DND-41 (cell line): Measurements from ENCODE around the gene C2CD2.

Experiments
- ATAC-seq: fragments of 200-7000 bp; cut with Tn5 transposase; 3 replicates; pipeline ENCODE4 v1.9.1; 2021; ENCODE audit warnings: low read depth; ENCODE audit not compliant: insufficient read depth
- DNase-seq: peaks from one replicate; pipeline ENCODE4 v3.0.0-alpha.2; 2020
- H2AFZ ChIP-seq: 2 replicates; pipeline ENCODE4 v1.6.0; 2012; ENCODE audit warnings: low read depth, low read length
- H3K27ac ChIP-seq: 2 replicates; pipeline ENCODE4 v1.5.1; 2012; ENCODE audit warnings: low read length, inconsistent platforms
- H3K27me3 ChIP-seq: fragments of 200-600 bp; sonication (generic); 2 replicates; pipeline ENCODE4 v1.6.0; 2012; ENCODE audit warnings: low read length, mild to moderate bottlenecking, inconsistent platforms; ENCODE audit not compliant: insufficient read depth, poor library complexity
- H3K36me3 ChIP-seq: 2 replicates; pipeline ENCODE4 v1.5.1; 2012; ENCODE audit warnings: low read length, inconsistent platforms; ENCODE audit not compliant: insufficient read depth
- H3K4me1 ChIP-seq: 2 replicates; pipeline ENCODE4 v1.5.1; 2012; ENCODE audit warnings: mild to moderate bottlenecking, low read length; ENCODE audit not compliant: insufficient read depth
- H3K4me2 ChIP-seq: 2 replicates; pipeline ENCODE4 v1.6.0; 2012; ENCODE audit warnings: mild to moderate bottlenecking, moderate library complexity, low read length, inconsistent platforms; ENCODE audit not compliant: insufficient read depth
- H3K4me3 ChIP-seq, 2 experiments: fragments of 200-600 bp in 1 of 2; shearing (Covaris generic) in 1 of 2; 2 replicates each; pipeline ENCODE4 v1.5.1; 2012 to 2016; ENCODE audit warnings: inconsistent platforms in 2 of 2, low read length in 2 of 2, mild to moderate bottlenecking in 2 of 2, low read depth in 1 of 2, moderate library complexity in 1 of 2
- H3K79me2 ChIP-seq: 2 replicates; pipeline ENCODE4 v1.6.0; 2012; ENCODE audit warnings: low read length, inconsistent platforms; ENCODE audit not compliant: insufficient read depth
- H3K9ac ChIP-seq: 2 replicates; pipeline ENCODE4 v1.6.0; 2012; ENCODE audit warnings: low read depth, mild to moderate bottlenecking, inconsistent platforms, low read length, moderate library complexity
- H3K9me3 ChIP-seq: 2 replicates; pipeline ENCODE4 v1.5.1; 2012; ENCODE audit warnings: low read length, moderate library complexity, mild to moderate bottlenecking, inconsistent platforms; ENCODE audit not compliant: insufficient read depth, severe bottlenecking
- H4K20me1 ChIP-seq: 2 replicates; pipeline ENCODE4 v1.6.0; 2012; ENCODE audit warnings: low read length; ENCODE audit not compliant: insufficient read depth
- EZH2 ChIP-seq: IDR thresholded peaks from 3 replicates; pipeline ENCODE4 v1.6.1; 2012; ENCODE audit warnings: borderline replicate concordance, low read depth, mild to moderate bottlenecking, moderate library complexity, low read length, inconsistent platforms; ENCODE audit not compliant: severe bottlenecking
- TF ChIP-seq, protein P1 (sequence below): IDR thresholded peaks from 2 replicates; pipeline ENCODE4 v1.5.1; 2012; ENCODE audit warnings: borderline replicate concordance, low read length, moderate library complexity, mild to moderate bottlenecking; ENCODE audit not compliant: poor library complexity, severe bottlenecking; ENCODE audit errors: extremely low read depth

C2CD2 gene

GRCh38 chr21:41856572-41856971 is 97.2 kb downstream of the C2CD2 start:
- H3K4me1 ChIP-seq: no peaks in the 10 kb centered on the region
- no peak overlapping the region for H2AFZ ChIP-seq
- peaks cover 14% of the 10 kb centered on the region; the same call in 1 of the 2 replicates for H3K79me2 ChIP-seq
- ATAC-seq: no peak
- no peak for DNase-seq
- peaks cover 76% of the 10 kb centered on the region for H3K36me3 ChIP-seq
- H3K27me3 ChIP-seq: no peaks in the 10 kb centered on the region
- H3K9me3 ChIP-seq: no peaks in the 10 kb centered on the region
- TF ChIP-seq EZH2: no peak
- TF ChIP-seq, protein P1, sequence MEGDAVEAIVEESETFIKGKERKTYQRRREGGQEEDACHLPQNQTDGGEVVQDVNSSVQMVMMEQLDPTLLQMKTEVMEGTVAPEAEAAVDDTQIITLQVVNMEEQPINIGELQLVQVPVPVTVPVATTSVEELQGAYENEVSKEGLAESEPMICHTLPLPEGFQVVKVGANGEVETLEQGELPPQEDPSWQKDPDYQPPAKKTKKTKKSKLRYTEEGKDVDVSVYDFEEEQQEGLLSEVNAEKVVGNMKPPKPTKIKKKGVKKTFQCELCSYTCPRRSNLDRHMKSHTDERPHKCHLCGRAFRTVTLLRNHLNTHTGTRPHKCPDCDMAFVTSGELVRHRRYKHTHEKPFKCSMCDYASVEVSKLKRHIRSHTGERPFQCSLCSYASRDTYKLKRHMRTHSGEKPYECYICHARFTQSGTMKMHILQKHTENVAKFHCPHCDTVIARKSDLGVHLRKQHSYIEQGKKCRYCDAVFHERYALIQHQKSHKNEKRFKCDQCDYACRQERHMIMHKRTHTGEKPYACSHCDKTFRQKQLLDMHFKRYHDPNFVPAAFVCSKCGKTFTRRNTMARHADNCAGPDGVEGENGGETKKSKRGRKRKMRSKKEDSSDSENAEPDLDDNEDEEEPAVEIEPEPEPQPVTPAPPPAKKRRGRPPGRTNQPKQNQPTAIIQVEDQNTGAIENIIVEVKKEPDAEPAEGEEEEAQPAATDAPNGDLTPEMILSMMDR: no peak
- no peak overlapping the region for H3K9ac ChIP-seq
- H4K20me1 ChIP-seq: peaks cover 13% of the 10 kb centered on the region
- H3K4me2 ChIP-seq: no peak overlapping the region
- no peak overlapping the region for H3K27ac ChIP-seq
- H3K4me3 ChIP-seq: no peak overlapping the region

- peaks cover 5% of the 10 kb centered on the region; the same call in 1 of the 2 replicates for H3K79me2 ChIP-seq
- ATAC-seq: no peak
- DNase-seq: no peak
- H3K36me3 ChIP-seq: peaks cover 89% of the 10 kb centered on the region
- H3K4me2 ChIP-seq: no peak overlapping the region
- peaks cover 10% of the 10 kb centered on the region for H4K20me1 ChIP-seq
- H3K9me3 ChIP-seq: no peaks in the 10 kb centered on the region
- H3K4me1 ChIP-seq: no peaks in the 10 kb centered on the region
- no peak overlapping the region for H3K4me3 ChIP-seq
- no peak overlapping the region for H2AFZ ChIP-seq
- H3K27ac ChIP-seq: no peak overlapping the region
- TF ChIP-seq EZH2: no peak
- TF ChIP-seq, protein P1: no peak
- H3K9ac ChIP-seq: no peak overlapping the region
- H3K27me3 ChIP-seq: no peaks in the 10 kb centered on the region
These were observed 99.3 kb downstream of the C2CD2 start for GRCh38 chr21:41854426-41854995.

- no peak for TF ChIP-seq EZH2
- TF ChIP-seq, protein P1: no peak
- H3K9ac ChIP-seq: no peak overlapping the region
- no peak for ATAC-seq
These were observed 100.9 kb downstream of the C2CD2 start for GRCh38 chr21:41852929-41853320.

More at GRCh38 chr21:41852929-41853320, 100.9 kb downstream of the C2CD2 start:
- Histone ChIP-seq H3K4me2 (no peak overlapping the region), H3K36me3 (peaks cover 85% of the 10 kb centered on the region), H3K27ac (no peak overlapping the region), H2AFZ (no peak overlapping the region), H3K9me3 (no peaks in the 10 kb centered on the region), H4K20me1 (peaks cover 3% of the 10 kb centered on the region; the same call in 1 of the 2 replicates), H3K79me2 (no peaks in the 10 kb centered on the region), H3K4me1 (no peaks in the 10 kb centered on the region), H3K27me3 (no peaks in the 10 kb centered on the region), H3K4me3 (no peak overlapping the region)
- DNase-seq: no peak
